Esophagus muscularis mucosa (tissue), 3 donors: ENCODE results near the gene KRTAP5-6.
"Not testable (repeated sequence)": the region's sequence is repeated elsewhere in the genome, so short reads cannot be mapped to it uniquely, and the experiment has no call there.

Experiments
- CTCF ChIP-seq, 3 experiments: fragments of 200-600 bp in 2 of 3; fragments of 450-650 bp in 1 of 3; sonication (generic) in 2 of 3; IDR thresholded peaks; one replicate each; pipeline ENCODE4 v1.5.1; 2017 to 2019; ENCODE audit warnings: antibody characterized with exemption in 3 of 3, mild to moderate bottlenecking in 2 of 3, moderate library complexity in 1 of 3
- EP300 ChIP-seq: sonication (generic); formaldehyde crosslinking; IDR thresholded peaks from one replicate; pipeline ENCODE4 v1.6.1; 2017; ENCODE audit warnings: antibody characterized with exemption

GRCh38 chr11:1683216-1683615 lies 13.8 kb upstream of the KRTAP5-6 start:
- TF ChIP-seq EP300; CTCF (IDR thresholded peaks at IDR 0.05): not testable (repeated sequence)
